T-cell (primary cell): Measurements from ENCODE around the gene FSTL4. TPM values are rescaled to one million over a fixed set of nuclear protein-coding genes. Genes with fewer than 3 reads are reported as not detected.

ENCODE experiments used
- ATAC-seq, 4 experiments: fragments of 200-7000 bp in 3 of 4; fragments of 150-1000 bp in 1 of 4; cut with Tn5 transposase; replicated peaks in 1 of 4; 1 replicate in 3 of 4; 2 replicates in 1 of 4; pipeline ENCODE4 v1.10.0; 2021; ENCODE audit warnings: moderate library complexity in 3 of 4, mild to moderate bottlenecking in 2 of 4, moderate number of reproducible peaks in 1 of 4
- CTCF ChIA-PET, 2 donors: fragments of 300-600 bp; sonication (Branson Sonifier 250); formaldehyde crosslinking; loops; one replicate each; lab custom pipeline; 2022; ENCODE audit warnings: antibody characterized with exemption in 2 of 2; lab: Charles Lee
- POLR2A ChIA-PET, 2 donors: fragments of 300-600 bp; sonication (Branson Sonifier 250); formaldehyde crosslinking; loops; one replicate each; lab custom pipeline; 2022; ENCODE audit warnings: antibody characterized with exemption in 2 of 2; lab: Charles Lee
- DNase-seq, 35 experiments: peaks; one replicate each; pipeline versions ENCODE4 v3.0.0 to v3.0.0-alpha.2; 2013 to 2023
- H3K27ac ChIP-seq: one replicate; pipeline ENCODE4 v1.5.1; 2013; ENCODE audit warnings: low read length
- H3K27me3 ChIP-seq, 2 experiments: replicated peaks in 1 of 2; 1 replicate in 1 of 2; 2 replicates in 1 of 2; pipeline versions ENCODE4 v1.6.1 to v1.7.0; 2013; ENCODE audit warnings: low read length in 1 of 2, mixed read lengths in 1 of 2; ENCODE audit not compliant: control insufficient read depth in 2 of 2, insufficient read depth in 2 of 2; ENCODE audit errors: extremely low read depth in 1 of 2
- H3K36me3 ChIP-seq, 2 donors: 1 replicate in 1 of 2; 2 replicates in 1 of 2; pipeline versions ENCODE4 v1.6.1 to v1.7.0; 2013; ENCODE audit warnings: low read length in 1 of 2; ENCODE audit not compliant: control insufficient read depth in 2 of 2, insufficient read depth in 1 of 2; ENCODE audit errors: extremely low read depth in 1 of 2
- H3K4me1 ChIP-seq, 2 experiments: 1 replicate in 1 of 2; 2 replicates in 1 of 2; pipeline versions ENCODE4 v1.6.1 to v1.7.0; 2013; ENCODE audit warnings: low read length in 2 of 2, mixed read lengths in 1 of 2; ENCODE audit not compliant: insufficient read depth in 2 of 2, control insufficient read depth in 1 of 2; ENCODE audit errors: extremely low read depth in 1 of 2
- H3K4me3 ChIP-seq, 2 donors: 1 replicate in 1 of 2; 2 replicates in 1 of 2; pipeline versions ENCODE4 v1.5.1 to v1.7.0; 2013; ENCODE audit warnings: mild to moderate bottlenecking in 2 of 2, low read length in 1 of 2, moderate library complexity in 1 of 2; ENCODE audit not compliant: control insufficient read depth in 1 of 2; ENCODE audit errors: extremely low read depth in 1 of 2
- H3K9me3 ChIP-seq: 2 replicates; pipeline ENCODE4 v1.7.0; 2013
- H3K27ac Mint-ChIP-seq, 2 donors: one replicate each; pipeline ENCODE4 v1.8.0; 2020 to 2021; ENCODE audit warnings: mild to moderate bottlenecking in 2 of 2, mixed read lengths in 2 of 2
- H3K27me3 Mint-ChIP-seq, 2 donors: one replicate each; pipeline ENCODE4 v1.8.0; 2021 to 2022; ENCODE audit warnings: mixed read lengths in 2 of 2
- H3K36me3 Mint-ChIP-seq: one replicate; pipeline ENCODE4 v1.8.0; 2021; ENCODE audit warnings: mixed read lengths
- H3K4me1 Mint-ChIP-seq, 3 donors: one replicate each; pipeline ENCODE4 v1.8.0; 2020 to 2022; ENCODE audit warnings: mixed read lengths in 3 of 3, mild to moderate bottlenecking in 1 of 3
- H3K4me3 Mint-ChIP-seq, 3 donors: one replicate each; pipeline ENCODE4 v1.8.0; 2020 to 2022; ENCODE audit warnings: mild to moderate bottlenecking in 3 of 3, mixed read lengths in 3 of 3, moderate library complexity in 3 of 3
- H3K9me3 Mint-ChIP-seq, 3 donors: one replicate each; pipeline ENCODE4 v1.8.0; 2020 to 2022; ENCODE audit warnings: mixed read lengths in 3 of 3
- WGBS: methylation state at CpG from one replicate; pipeline ENCODE4 v1.1.5; 2013; ENCODE audit warnings: missing lambda C conversion rate; ENCODE audit not compliant: insufficient coverage; 5-methylcytosine and 5-hydroxymethylcytosine counted together
- total RNA-seq, 35 experiments: library from RNA in 6 of 35; stranded (reverse) in 6 of 35; fragments of 120-200 nt in 1 of 35; gene quantifications; one replicate each; pipeline versions ENCODE4 v1.2.1 to v1.2.4 and lab custom pipeline; 2013 to 2026

Gene FSTL4
- 1 to 10 TPM in 2 of 5 donors, not detected in 3; 1.6 TPM for total RNA-seq
- total RNA-seq (2013): 0.13 TPM
- total RNA-seq (lab: John Stamatoyannopoulos, UW): 0 to 1.4 (median 0.13) reads per million in 29 experiments

GRCh38 chr5:133612249-133612860 is at the start of gene FSTL4:
Gene FSTL4, minus strand, starts transcription at chr5:133612541.
- ATAC-seq (peak; percentile 40 to 62 (median 50)), DNase-seq (peak in 6 of 35 experiments; percentile 9 to 31 (median 12))
- CTCF ChIA-PET: no interaction called here
- H3K27ac Mint-ChIP-seq: no peak within 1 kb of the TSS
- no peaks in the 10 kb centered on the region for H3K36me3 Mint-ChIP-seq
- WGBS: 2% methylated on average over 73 of the region's 74 CpGs
- Histone ChIP-seq H3K27ac (no peak within 1 kb of the TSS), H3K4me3 (peak within 1 kb of the TSS; percentile 22 to 61), H3K9me3 (no peaks in the 10 kb centered on the region), H3K36me3 (no peaks in the 10 kb centered on the region), H3K4me1 (peaks cover 0 to 19% of the 10 kb centered on the region in 2 experiments), H3K27me3 (peaks cover 25 to 43% of the 10 kb centered on the region in 2 experiments)
- H3K4me1 Mint-ChIP-seq: peaks cover 16 to 17% (median 16%) of the 10 kb centered on the region in 3 donors
- POLR2A ChIA-PET: interaction anchor here in 1 of 2 donors (0.6 kb wide), 1 partner anchor 179 kb away, joined by 4 read pairs; no protein-coding TSS in a partner anchor
- H3K9me3 Mint-ChIP-seq: no peaks in the 10 kb centered on the region
- H3K27me3 Mint-ChIP-seq: peaks cover 41 to 61% of the 10 kb centered on the region in 2 donors
- H3K4me3 Mint-ChIP-seq: peak within 1 kb of the TSS; percentile 71 to 85 (median 79)

- CTCF ChIA-PET: no interaction called here
- Histone ChIP-seq H3K9me3 (no peaks in the 10 kb centered on the region), H3K27me3 (peaks cover 0 to 12% of the 10 kb centered on the region in 2 experiments), H3K27ac (no peak overlapping the region), H3K36me3 (no peaks in the 10 kb centered on the region), H3K4me3 (no peak overlapping the region), H3K4me1 (no peaks in the 10 kb centered on the region)
- ATAC-seq: no peak
- no peak overlapping the region for H3K4me3 Mint-ChIP-seq
- peaks cover 4 to 14% of the 10 kb centered on the region in 2 donors for H3K27me3 Mint-ChIP-seq
- no peak overlapping the region for H3K27ac Mint-ChIP-seq
- no peaks in the 10 kb centered on the region for H3K4me1 Mint-ChIP-seq
- WGBS: 80% methylated on average over 2 of the region's 2 CpGs
- no peaks in the 10 kb centered on the region for H3K9me3 Mint-ChIP-seq
- POLR2A ChIA-PET: no interaction called here
- H3K36me3 Mint-ChIP-seq: no peaks in the 10 kb centered on the region
- DNase-seq: no peak
Measured at GRCh38 chr5:133661389-133661788, 49.0 kb upstream of the FSTL4 start.

- H3K27ac ChIP-seq: no peak overlapping the region
- Mint-ChIP-seq H3K4me3 (no peak overlapping the region), H3K27me3 (peaks cover 6 to 11% of the 10 kb centered on the region in 2 donors), H3K9me3 (no peaks in the 10 kb centered on the region), H3K36me3 (no peaks in the 10 kb centered on the region), H3K27ac (no peak overlapping the region), H3K4me1 (no peaks in the 10 kb centered on the region)
- POLR2A ChIA-PET: no interaction called here
- ATAC-seq (no peak), DNase-seq (no peak)
- no peaks in the 10 kb centered on the region for H3K9me3 ChIP-seq
- peaks cover 0 to 18% of the 10 kb centered on the region in 2 experiments for H3K27me3 ChIP-seq
- no CpG with 5 or more reads among the region's 1 CpG for WGBS
- no peaks in the 10 kb centered on the region for H3K4me1 ChIP-seq
- no peak overlapping the region for H3K4me3 ChIP-seq
- H3K36me3 ChIP-seq: no peaks in the 10 kb centered on the region
- CTCF ChIA-PET: no interaction called here
Measured at GRCh38 chr5:133658327-133658726, 46.0 kb upstream of the FSTL4 start.

GRCh38 chr5:133657036-133657435 is 44.7 kb upstream of the FSTL4 start:
- no peaks in the 10 kb centered on the region for H3K9me3 ChIP-seq
- no peak overlapping the region for H3K4me3 ChIP-seq
- no peaks in the 10 kb centered on the region for H3K9me3 Mint-ChIP-seq
- POLR2A ChIA-PET: no interaction called here
- DNase-seq (no peak), ATAC-seq (no peak)
- H3K27me3 Mint-ChIP-seq: peaks cover 7 to 14% of the 10 kb centered on the region in 2 donors
- CTCF ChIA-PET: interaction anchor here in 1 of 2 donors (0.6 kb wide), 1 partner anchor 9 kb away, joined by 3 read pairs; no protein-coding TSS in a partner anchor
- H3K36me3 Mint-ChIP-seq: no peaks in the 10 kb centered on the region
- H3K27ac Mint-ChIP-seq: no peak overlapping the region
- H3K36me3 ChIP-seq: no peaks in the 10 kb centered on the region
- H3K4me1 ChIP-seq: no peaks in the 10 kb centered on the region
- H3K4me3 Mint-ChIP-seq: no peak overlapping the region
- 80% methylated on average over 1 of the region's 5 CpGs for WGBS
- H3K4me1 Mint-ChIP-seq: no peaks in the 10 kb centered on the region
- peaks cover 0 to 15% of the 10 kb centered on the region in 2 experiments for H3K27me3 ChIP-seq
- H3K27ac ChIP-seq: no peak overlapping the region

- no peak for ATAC-seq
- H3K4me1 Mint-ChIP-seq: no peaks in the 10 kb centered on the region
- CTCF ChIA-PET: no interaction called here
Measured at GRCh38 chr5:133655966-133656365, 43.6 kb upstream of the FSTL4 start.

GRCh38 chr5:133653760-133654049 is 41.4 kb upstream of the FSTL4 start:
- ChIA-PET POLR2A (no interaction called here), CTCF (interaction anchor here in 1 of 2 donors (0.6 kb wide), 1 partner anchor 46 kb away, joined by 3 read pairs; no protein-coding TSS in a partner anchor)
- no peak for DNase-seq

More at GRCh38 chr5:133655966-133656365, 43.6 kb upstream of the FSTL4 start:
- no peak overlapping the region for H3K27ac ChIP-seq
- WGBS: 50% methylated on average over 1 of the region's 1 CpG
- peaks cover 7 to 14% of the 10 kb centered on the region in 2 donors for H3K27me3 Mint-ChIP-seq
- no peak for DNase-seq
- H3K4me1 ChIP-seq: no peaks in the 10 kb centered on the region
- H3K36me3 ChIP-seq: no peaks in the 10 kb centered on the region
- H3K4me3 Mint-ChIP-seq: no peak overlapping the region
- no peak overlapping the region for H3K4me3 ChIP-seq
- no peak overlapping the region for H3K27ac Mint-ChIP-seq
- H3K27me3 ChIP-seq: peaks cover 0 to 15% of the 10 kb centered on the region in 2 experiments
- no peaks in the 10 kb centered on the region for H3K36me3 Mint-ChIP-seq
- no peaks in the 10 kb centered on the region for H3K9me3 ChIP-seq
- POLR2A ChIA-PET: no interaction called here
- no peaks in the 10 kb centered on the region for H3K9me3 Mint-ChIP-seq

More at GRCh38 chr5:133653760-133654049, 41.4 kb upstream of the FSTL4 start:
- no peaks in the 10 kb centered on the region for H3K4me1 ChIP-seq
- H3K27ac ChIP-seq: no peak overlapping the region
- H3K4me3 ChIP-seq: no peak overlapping the region
- Mint-ChIP-seq H3K4me3 (no peak overlapping the region), H3K4me1 (no peaks in the 10 kb centered on the region), H3K27me3 (peaks cover 8 to 10% of the 10 kb centered on the region in 2 donors), H3K9me3 (no peaks in the 10 kb centered on the region), H3K27ac (no peak overlapping the region), H3K36me3 (no peaks in the 10 kb centered on the region)
- H3K36me3 ChIP-seq: no peaks in the 10 kb centered on the region
- no peak for ATAC-seq
- H3K27me3 ChIP-seq: peaks cover under 1 to 11% of the 10 kb centered on the region in 2 experiments
- 65% methylated on average over 2 of the region's 4 CpGs for WGBS
- H3K9me3 ChIP-seq: no peaks in the 10 kb centered on the region
